K562 (cell line): ENCODE data around the gene TAF3. TPM values are rescaled to one million over a fixed set of nuclear protein-coding genes. Genes with fewer than 3 reads are reported as not detected.
A peak's percentile ranks its signal among the peaks of the same experiment; 100 is the strongest.

Experiments used
- ATAC-seq: fragments of 200-7000 bp; cut with Tn5 transposase; 3 replicates; pipeline ENCODE4 v1.9.1; 2020; ENCODE audit warnings: moderate library complexity
- BruUV-seq: library from RNA; stranded (reverse); fragments of 400-500 nt; replicated peaks from 2 replicates; lab custom pipeline; 2021; lab: Mats Ljungman, UMichigan
- CTCF ChIA-PET: fragments of 300-600 bp; formaldehyde crosslinking; extraction: SDS; loops from one replicate; lab custom pipeline; 2021; ENCODE audit warnings: low intra/inter-chr PET ratio; lab: Yijun Ruan, JAX
- POLR2A ChIA-PET: fragments of 300-600, 350-650 bp; sonication (Branson Sonifier 250); formaldehyde crosslinking; extraction: SDS; loops from one replicate; lab custom pipeline; 2021; ENCODE audit warnings: antibody characterized with exemption, inconsistent platforms; lab: Yijun Ruan, JAX
- DNase-seq, 4 experiments: peaks; one replicate each; pipeline versions ENCODE4 v3.0.0 to v3.0.0-alpha.2; 2011 to 2018; ENCODE audit warnings: low spot score in 3 of 4, mixed read lengths in 3 of 4; ENCODE audit errors: extremely low read depth in 1 of 4
- FAIRE-seq: peaks from 2 replicates; lab custom pipeline; 2011; peaks lifted over from hg19 to GRCh38; lab: Jason Lieb, UNC
- H2AFZ ChIP-seq: 2 replicates; pipeline ENCODE4 v1.6.0; 2011; ENCODE audit warnings: low read depth, low read length, control low read depth, inconsistent platforms
- H3K27ac ChIP-seq: fragments of 200-600 bp; 3 replicates; pipeline ENCODE4 v1.8.0; 2011; ENCODE audit warnings: low read depth, mild to moderate bottlenecking, control low read depth, inconsistent platforms, low read length, moderate library complexity, mixed read lengths; ENCODE audit errors: extremely low read depth
- H3K27me3 ChIP-seq, 2 experiments: fragments of 300-600 bp in 1 of 2; 2 replicates in 1 of 2; 3 replicates in 1 of 2; pipeline versions ENCODE4 v1.6.0 to v1.8.0; 2011; ENCODE audit warnings: inconsistent platforms in 2 of 2, low read length in 2 of 2, mild to moderate bottlenecking in 1 of 2, mixed read lengths in 1 of 2, moderate library complexity in 1 of 2; ENCODE audit not compliant: control insufficient read depth in 2 of 2, insufficient read depth in 2 of 2
- H3K36me3 ChIP-seq: fragments of 300-600 bp; 3 replicates; pipeline ENCODE4 v1.8.0; 2011; ENCODE audit warnings: mild to moderate bottlenecking, low read length, inconsistent platforms; ENCODE audit not compliant: control insufficient read depth, insufficient read depth
- H3K4me1 ChIP-seq, 2 experiments: fragments of 200-600 bp in 1 of 2; replicated peaks in 1 of 2; 2 replicates in 1 of 2; 3 replicates in 1 of 2; pipeline versions ENCODE4 v1.5.1 to v1.8.0; 2011; ENCODE audit warnings: inconsistent platforms in 2 of 2, low read length in 2 of 2, mild to moderate bottlenecking in 1 of 2, mixed read lengths in 1 of 2, moderate library complexity in 1 of 2; ENCODE audit not compliant: control insufficient read depth in 2 of 2, insufficient read depth in 2 of 2
- H3K4me2 ChIP-seq: 2 replicates; pipeline ENCODE4 v1.6.1; 2011; ENCODE audit warnings: low read length, control low read depth, inconsistent platforms, mixed read lengths; ENCODE audit not compliant: insufficient read depth
- H3K4me3 ChIP-seq: fragments of 200-600 bp; sonication (generic), shearing (Covaris generic); 2 replicates; pipeline ENCODE4 v1.5.1; 2016; ENCODE audit warnings: control low read depth, inconsistent platforms
- H3K79me2 ChIP-seq: fragments of 200-600 bp; 3 replicates; pipeline ENCODE4 v1.8.0; 2011; ENCODE audit warnings: low read length, inconsistent platforms; ENCODE audit not compliant: control insufficient read depth, insufficient read depth
- H3K9ac ChIP-seq, 2 experiments: 2 replicates each; pipeline versions ENCODE4 v1.6.0 to v1.6.1; 2011; ENCODE audit warnings: low read depth in 2 of 2, low read length in 2 of 2, control low read depth in 1 of 2, inconsistent platforms in 1 of 2, mild to moderate bottlenecking in 1 of 2, mixed read lengths in 1 of 2; ENCODE audit not compliant: insufficient read depth in 1 of 2
- H3K9me1 ChIP-seq: one replicate; pipeline ENCODE4 v1.6.0; 2011; ENCODE audit warnings: inconsistent platforms, mild to moderate bottlenecking, low read length, moderate library complexity; ENCODE audit not compliant: control insufficient read depth, insufficient read depth
- H3K9me3 ChIP-seq: replicated peaks from 2 replicates; pipeline ENCODE4 v1.5.1; 2011; ENCODE audit warnings: low read depth, low read length, inconsistent platforms; ENCODE audit not compliant: control insufficient read depth, insufficient read depth
- H4K20me1 ChIP-seq: replicated peaks from 2 replicates; pipeline ENCODE4 v1.6.1; 2011; ENCODE audit warnings: low read length, inconsistent platforms, mixed read lengths; ENCODE audit not compliant: control insufficient read depth, insufficient read depth
- CBFA2T2 ChIP-seq: fragments of 450-650 bp; conservative IDR thresholded peaks from 2 replicates; pipeline ENCODE4 v1.6.1; 2017; ENCODE audit warnings: mild to moderate bottlenecking
- CBX5 ChIP-seq: IDR thresholded peaks from 2 replicates; pipeline ENCODE4 v1.6.1; 2014; ENCODE audit warnings: low read depth, borderline replicate concordance
- FOS ChIP-seq: IDR thresholded peaks from 3 replicates; pipeline ENCODE4 v1.6.1; 2011; ENCODE audit not compliant: insufficient read length; ENCODE audit errors: extremely low read depth
- NFYB ChIP-seq: IDR thresholded peaks from 2 replicates; pipeline ENCODE4 v1.6.1; 2011; ENCODE audit warnings: mild to moderate bottlenecking, moderate library complexity; ENCODE audit not compliant: insufficient read length; ENCODE audit errors: extremely low read depth
- NR2C2 ChIP-seq, 2 experiments: fragments of 200-800 bp in 1 of 2; sonication (Bioruptor generic) in 1 of 2; sonication (generic) in 1 of 2; formaldehyde crosslinking in 1 of 2; IDR thresholded peaks; 2 replicates each; pipeline versions ENCODE4 v1.6.1 to v1.8.0; 2016 to 2022; ENCODE audit warnings: mild to moderate bottlenecking in 1 of 2, missing compliant biosample characterization in 1 of 2, missing genetic modification characterization in 1 of 2, missing genetic modification reagents in 1 of 2
- POLR2H ChIP-seq: IDR thresholded peaks from 2 replicates; pipeline ENCODE4 v1.6.1; 2016; ENCODE audit warnings: missing genetic modification characterization, low read depth, mild to moderate bottlenecking, control low read depth, missing compliant biosample characterization, moderate library complexity
- RAD51 ChIP-seq: fragments of 450-650 bp; IDR thresholded peaks from 2 replicates; pipeline ENCODE4 v1.7.1; 2016; ENCODE audit warnings: low read depth, mild to moderate bottlenecking, borderline replicate concordance
- SMAD2 ChIP-seq: fragments of 150-350 bp; IDR thresholded peaks from 2 replicates; pipeline ENCODE4 v1.6.1; 2014; ENCODE audit warnings: low read depth, mild to moderate bottlenecking, low read length
- TOE1 ChIP-seq, 2 experiments: fragments of 450-650 bp in 1 of 2; sonication (generic) in 1 of 2; formaldehyde crosslinking in 1 of 2; IDR thresholded peaks; 2 replicates each; pipeline versions ENCODE4 v1.7.1 to v1.8.0; 2016 to 2022; ENCODE audit warnings: borderline replicate concordance in 2 of 2, mild to moderate bottlenecking in 2 of 2, antibody characterized with exemption in 1 of 2, inconsistent platforms in 1 of 2, low read depth in 1 of 2, missing genetic modification reagents in 1 of 2, moderate library complexity in 1 of 2
- ZNF561 ChIP-seq: fragments of 450-650 bp; formaldehyde crosslinking; conservative IDR thresholded peaks from 2 replicates; pipeline ENCODE4 v1.4.0; 2020; ENCODE audit warnings: mild to moderate bottlenecking, moderate library complexity
- WGBS: fragments of 100-300 bp; shearing (Covaris generic); methylation state at CpG from one replicate; pipeline ENCODE4 v1.1.6; 2016; ENCODE audit warnings: low coverage, mixed read lengths; ENCODE audit not compliant: insufficient coverage; ENCODE audit errors: missing lambda C conversion rate; 5-methylcytosine and 5-hydroxymethylcytosine counted together
- in situ Hi-C: fragments of 300-500 bp; cut with MboI; formaldehyde crosslinking; loops from 4 replicates; pipeline ENCODE4 v1.15.0; 2018; ENCODE audit warnings: inconsistent platforms, mixed read lengths
- intact Hi-C: fragments of 100-400 bp; cut with micrococcal nuclease; formaldehyde crosslinking; loops from 2 replicates; pipeline ENCODE4 v1.14.2; 2022
- polyA plus RNA-seq, 8 experiments: library from polyadenylated mRNA; depleted of rRNA in 4 of 8; stranded (reverse) in 5 of 8; unstranded in 3 of 8; fragments of >200 nt; fragmentation: Nextera tagmentation in 2 of 8; fragmentation: Illumina TruSeq in 1 of 8; extraction: Ambion mirVana in 2 of 8; extraction: Trizol in 1 of 8; gene quantifications; 2 replicates each; pipeline versions ENCODE4 v1.2.1 to v1.2.3, GENCODE V29; 2011 to 2014; ENCODE audit warnings: inconsistent platforms in 1 of 8, missing spikeins in 1 of 8
- total RNA-seq, 7 experiments: library from RNA; depleted of rRNA in 6 of 7; stranded (reverse); fragments of >200 nt in 6 of 7; fragmentation: Illumina TruSeq in 2 of 7; extraction: Trizol in 2 of 7; gene quantifications; 2 replicates each; pipeline versions ENCODE4 v1.2.1 to v1.2.3, GENCODE V29; 2011 to 2021; ENCODE audit warnings: low replicate concordance in 1 of 7
- TF ChIP-seq, protein P1 (sequence below): sonication (generic); formaldehyde crosslinking; IDR thresholded peaks from 2 replicates; pipeline ENCODE4 v1.5.0; 2020; ENCODE audit warnings: missing genetic modification reagents
- TF ChIP-seq, protein P2 (sequence below): fragments of 450-650 bp; formaldehyde crosslinking; IDR thresholded peaks from 2 replicates; pipeline ENCODE4 v1.4.0; 2020; ENCODE audit warnings: mild to moderate bottlenecking, mixed read lengths
- TF ChIP-seq, protein P3 (sequence below): sonication (generic); formaldehyde crosslinking; IDR thresholded peaks from 2 replicates; pipeline ENCODE4 v1.8.0; 2022; ENCODE audit warnings: missing genetic modification reagents, mild to moderate bottlenecking, moderate library complexity, borderline replicate concordance
- TF ChIP-seq, protein P4 (sequence below): sonication (generic); formaldehyde crosslinking; IDR thresholded peaks from 2 replicates; pipeline ENCODE4 v1.9.0; 2022; ENCODE audit warnings: mild to moderate bottlenecking, missing genetic modification reagents

Gene TAF3
- total and polyA plus RNA-seq, 9 of the 15 experiments (the other 6 are each of a cell fraction or from before 2014, with no cell fraction given): 1.5 to 9.9 (median 4.1) TPM

DNA sequence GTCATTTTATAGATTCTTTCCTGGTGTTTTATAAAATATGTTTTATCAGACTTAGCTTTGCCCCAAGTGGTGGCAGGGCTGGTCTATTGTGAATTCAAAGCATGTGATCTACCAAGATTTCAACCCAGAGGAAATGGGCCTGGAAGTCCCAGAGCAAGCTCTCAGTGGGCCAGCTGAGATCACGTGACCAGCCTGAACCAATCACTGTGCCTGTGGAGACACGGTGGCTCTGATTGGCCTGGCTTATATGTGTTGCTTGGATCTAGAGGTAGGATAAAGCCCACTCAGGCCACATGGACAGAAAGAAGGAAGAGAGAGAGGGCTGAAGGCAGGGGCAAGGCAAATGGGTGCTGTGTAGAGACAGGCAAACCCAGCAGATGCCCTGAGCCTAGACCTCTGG lies 170.7 kb downstream of the TAF3 start:
- ATAC-seq: peak; percentile 84
- intact Hi-C loops: no loop called here
- Histone ChIP-seq H3K79me2 (no peaks in the 10 kb centered on the region), H3K36me3 (no peaks in the 10 kb centered on the region; the same call in 2 of the 3 replicates), H4K20me1 (no peaks in the 10 kb centered on the region), H2AFZ (no peak overlapping the region), H3K9me1 (peaks cover 4% of the 10 kb centered on the region), H3K9me3 (no peaks in the 10 kb centered on the region), H3K27ac (no peak overlapping the region), H3K4me2 (no peak overlapping the region), H3K4me1 (no peaks in the 10 kb centered on the region), H3K9ac (no peak overlapping the region), H3K4me3 (no peak overlapping the region), H3K27me3 (no peaks in the 10 kb centered on the region)
- no TSS peak for BruUV-seq
- CTCF ChIA-PET: no interaction called here
- DNase-seq: peak; percentile 21 to 54 (median 48)
- WGBS: 80% methylated on average over 1 of the region's 2 CpGs
- TF ChIP-seq CBFA2T2 (0 out of 2 replicates have a peak, but pooled peaks have one; percentile 9), SMAD2 (no peak), POLR2H (no peak), CBX5 (no peak), NR2C2 (CRISPR knock-in tag; IDR thresholded peaks at IDR 0.05) (no peak), NR2C2 (tag; IDR thresholded peaks at IDR 0.05) (no peak), ZNF561 (CRISPR knock-in tag) (no peak), TOE1 (IDR thresholded peaks at IDR 0.05; ENCODE audit: borderline replicate concordance) (0 out of 2 replicates have a peak, but pooled peaks have one; percentile 33), TOE1 (CRISPR knock-in tag; IDR thresholded peaks at IDR 0.05; ENCODE audit: borderline replicate concordance, low read depth) (no peak), FOS (peak; percentile 14), RAD51 (peak; percentile 74; the same call in 1 of the 2 replicates), NFYB (peak; percentile 81)
- TF ChIP-seq, protein P1, sequence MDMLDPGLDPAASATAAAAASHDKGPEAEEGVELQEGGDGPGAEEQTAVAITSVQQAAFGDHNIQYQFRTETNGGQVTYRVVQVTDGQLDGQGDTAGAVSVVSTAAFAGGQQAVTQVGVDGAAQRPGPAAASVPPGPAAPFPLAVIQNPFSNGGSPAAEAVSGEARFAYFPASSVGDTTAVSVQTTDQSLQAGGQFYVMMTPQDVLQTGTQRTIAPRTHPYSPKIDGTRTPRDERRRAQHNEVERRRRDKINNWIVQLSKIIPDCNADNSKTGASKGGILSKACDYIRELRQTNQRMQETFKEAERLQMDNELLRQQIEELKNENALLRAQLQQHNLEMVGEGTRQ (CRISPR knock-in tag): peak; percentile 62; the same call in 1 of the 2 replicates
- TF ChIP-seq, protein P2, sequence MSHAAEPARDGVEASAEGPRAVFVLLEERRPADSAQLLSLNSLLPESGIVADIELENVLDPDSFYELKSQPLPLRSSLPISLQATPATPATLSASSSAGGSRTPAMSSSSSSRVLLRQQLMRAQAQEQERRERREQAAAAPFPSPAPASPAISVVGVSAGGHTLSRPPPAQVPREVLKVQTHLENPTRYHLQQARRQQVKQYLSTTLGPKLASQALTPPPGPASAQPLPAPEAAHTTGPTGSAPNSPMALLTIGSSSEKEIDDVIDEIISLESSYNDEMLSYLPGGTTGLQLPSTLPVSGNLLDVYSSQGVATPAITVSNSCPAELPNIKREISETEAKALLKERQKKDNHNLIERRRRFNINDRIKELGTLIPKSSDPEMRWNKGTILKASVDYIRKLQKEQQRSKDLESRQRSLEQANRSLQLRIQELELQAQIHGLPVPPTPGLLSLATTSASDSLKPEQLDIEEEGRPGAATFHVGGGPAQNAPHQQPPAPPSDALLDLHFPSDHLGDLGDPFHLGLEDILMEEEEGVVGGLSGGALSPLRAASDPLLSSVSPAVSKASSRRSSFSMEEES: peak; percentile 28; the same call in 1 of the 2 replicates
- TF ChIP-seq, protein P3, sequence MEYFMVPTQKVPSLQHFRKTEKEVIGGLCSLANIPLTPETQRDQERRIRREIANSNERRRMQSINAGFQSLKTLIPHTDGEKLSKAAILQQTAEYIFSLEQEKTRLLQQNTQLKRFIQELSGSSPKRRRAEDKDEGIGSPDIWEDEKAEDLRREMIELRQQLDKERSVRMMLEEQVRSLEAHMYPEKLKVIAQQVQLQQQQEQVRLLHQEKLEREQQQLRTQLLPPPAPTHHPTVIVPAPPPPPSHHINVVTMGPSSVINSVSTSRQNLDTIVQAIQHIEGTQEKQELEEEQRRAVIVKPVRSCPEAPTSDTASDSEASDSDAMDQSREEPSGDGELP (CRISPR knock-in tag): no peak
- TF ChIP-seq, protein P4, sequence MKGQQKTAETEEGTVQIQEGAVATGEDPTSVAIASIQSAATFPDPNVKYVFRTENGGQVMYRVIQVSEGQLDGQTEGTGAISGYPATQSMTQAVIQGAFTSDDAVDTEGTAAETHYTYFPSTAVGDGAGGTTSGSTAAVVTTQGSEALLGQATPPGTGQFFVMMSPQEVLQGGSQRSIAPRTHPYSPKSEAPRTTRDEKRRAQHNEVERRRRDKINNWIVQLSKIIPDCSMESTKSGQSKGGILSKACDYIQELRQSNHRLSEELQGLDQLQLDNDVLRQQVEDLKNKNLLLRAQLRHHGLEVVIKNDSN (CRISPR knock-in tag): peak; percentile 76
- in situ Hi-C loops: no loop called here
- FAIRE-seq: peak; percentile 62
- POLR2A ChIA-PET: no interaction called here
